ENCODE measurements around the gene SLC50A1. TPM values are rescaled to one million over a fixed set of nuclear protein-coding genes. Genes with fewer than 3 reads are reported as not detected.

Gene SLC50A1
- total and polyA plus RNA-seq, 2 of the 8 experiments (the other 6 are each of a cell fraction or from before 2014, with no cell fraction given) = 36.5 to 90.8 TPM

DNA sequence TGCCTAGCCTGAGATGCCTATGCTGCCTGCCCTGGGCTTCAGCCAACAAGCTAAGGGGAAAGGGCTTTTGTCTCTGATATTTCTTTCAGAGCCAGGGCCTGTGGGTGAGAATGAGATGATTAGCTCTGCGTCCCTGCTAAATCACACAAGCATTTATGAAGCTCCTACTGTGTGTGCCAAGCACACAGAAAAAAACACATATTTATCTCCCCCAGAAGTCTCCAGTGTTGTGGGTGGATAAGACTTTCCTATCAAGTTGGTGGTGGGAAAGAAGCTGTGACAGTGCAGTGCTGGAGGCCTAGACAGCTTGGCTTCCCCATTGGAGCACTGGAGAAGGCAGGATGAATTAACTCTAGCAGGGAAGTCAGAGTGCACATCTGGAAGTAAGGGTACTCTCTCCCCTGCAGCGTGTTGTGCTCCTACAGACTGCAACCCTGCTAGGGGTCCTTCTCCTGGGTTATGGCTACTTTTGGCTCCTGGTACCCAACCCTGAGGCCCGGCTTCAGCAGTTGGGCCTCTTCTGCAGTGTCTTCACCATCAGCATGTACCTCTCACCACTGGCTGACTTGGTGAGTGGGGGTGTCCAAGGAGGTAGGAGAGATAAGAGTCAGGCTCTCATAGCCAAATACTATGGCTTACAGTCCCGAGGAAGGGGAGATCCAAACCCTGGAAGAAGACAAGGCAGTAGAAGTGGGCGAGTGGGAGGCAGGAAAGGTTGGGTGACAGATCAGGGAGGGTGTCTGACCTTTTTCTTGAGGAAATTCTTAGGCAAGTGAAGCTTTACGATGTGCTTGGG lies 1.7 kb downstream of the SLC50A1 start:
- Histone ChIP-seq H2BK5ac (ENCODE audit: low read depth, low read length) (0 out of 2 replicates have a peak overlapping the region, but pooled peaks have one; percentile 69), H4K5ac (ENCODE audit: insufficient read length, low read depth, low read length) (peak overlapping the region; percentile 49), H3K56ac (replicated peaks; ENCODE audit: insufficient read length, low read depth, low read length) (no peak overlapping the region), H2BK20ac (ENCODE audit: low read length) (no peak overlapping the region), H3K4me2 (ENCODE audit: insufficient read depth in 1 of 2, low read depth in 2 of 2, low read length in 2 of 2) (peak overlapping the region; percentile 79 to 86), H3K79me1 (ENCODE audit: low read depth, low read length) (no peaks in the 10 kb centered on the region; the same call in 1 of the 2 replicates), H2BK12ac (ENCODE audit: low read depth, low read length) (0 out of 2 replicates have a peak overlapping the region, but pooled peaks have one; percentile 7), H2AFZ (ENCODE audit: low read length) (no peak overlapping the region), H3K27me3 (replicated peaks in 1 of 4; ENCODE audit: control insufficient read depth in 3 of 4, extremely low read depth in 1 of 4, insufficient read depth in 3 of 4, low read length in 3 of 4) (no peaks in the 10 kb centered on the region), H4K91ac (replicated peaks; ENCODE audit: insufficient read length, low read length) (no peak overlapping the region), H2AK5ac (ENCODE audit: low read depth, low read length) (no peak overlapping the region), H3K27ac (ENCODE audit: low read depth, low read length) (no peak overlapping the region), H3K36me3 (ENCODE audit: control insufficient read depth in 2 of 4, insufficient read depth in 4 of 4, low read length in 3 of 4) (no peaks in the 10 kb centered on the region; a peak in 2 of 8 replicates), H2BK15ac (ENCODE audit: low read length) (peak overlapping the region; percentile 36; the same call in 1 of the 2 replicates), H3K4me3 (ENCODE audit: extremely low read depth in 1 of 4, insufficient read depth in 2 of 4, low read depth in 3 of 4, low read length in 4 of 4) (peak overlapping the region; percentile 67 to 89 (median 85); a peak in 5 of 8 replicates), H2BK120ac (replicated peaks; ENCODE audit: low read depth, low read length) (no peak overlapping the region), H3K4me1 (replicated peaks in 1 of 4; ENCODE audit: control insufficient read depth in 3 of 4, insufficient read depth in 4 of 4, low read length in 3 of 4) (peaks cover 0 to 18% (median 8%) of the 10 kb centered on the region in 4 experiments; a peak in 5 of 7 replicates), H3K14ac (ENCODE audit: insufficient read length) (no peak overlapping the region), H3K23me2 (ENCODE audit: low read depth, low read length) (peaks cover 11% of the 10 kb centered on the region; the same call in 1 of the 2 replicates), H3K79me2 (ENCODE audit: control insufficient read depth in 1 of 2, insufficient read depth in 2 of 2, low read length in 2 of 2) (peaks cover 0 to 2% of the 10 kb centered on the region in 2 experiments; a peak in 1 of 4 replicates), H3K9me3 (ENCODE audit: insufficient read depth in 2 of 2, low read depth in 1 of 2, low read length in 1 of 2) (no peaks in the 10 kb centered on the region), H3K4ac (replicated peaks; ENCODE audit: insufficient read length, low read depth, low read length) (no peak overlapping the region), H4K8ac (ENCODE audit: extremely low read depth, insufficient read depth, low read length) (no peak overlapping the region), H3K9ac (replicated peaks in 1 of 4; ENCODE audit: extremely low read depth in 1 of 4, low read depth in 3 of 4, low read length in 3 of 4) (peak overlapping the region in 1 of 4 experiments; percentile 54; a peak in 1 of 7 replicates), H4K20me1 (replicated peaks in 1 of 2; ENCODE audit: control insufficient read depth in 1 of 2, insufficient read depth in 2 of 2, low read length in 2 of 2) (no peaks in the 10 kb centered on the region), H3K23ac (ENCODE audit: insufficient read length) (no peak overlapping the region), H3K18ac (ENCODE audit: extremely low read depth, low read length) (no peak overlapping the region)
- CTCF ChIA-PET (ENCODE audit: partially characterized antibody) = interaction anchor here (0.6 to 14.2 kb wide), 13 partner anchors 9 to 113 kb away, joined by 3 to 187 read pairs (median 4); partner anchors contain the start of genes KRTCAP2 and TRIM46
- DNase-seq (ENCODE audit: low read depth in 1 of 2, low spot score in 2 of 2) (no peak), FAIRE-seq (no peak)
- 83% methylated on average over 6 of the region's 6 CpGs; no CpG with 5 or more reads in 1 of the 2 experiments for WGBS, 2 experiments (ENCODE audit: extremely low coverage in 1 of 2, insufficient coverage in 1 of 2, insufficient read length in 1 of 2, insufficient replicate concordance in 2 of 2, low coverage in 1 of 2, low lambda C conversion rate in 2 of 2, missing lambda C conversion rate in 1 of 2)
- POLR2A ChIA-PET (ENCODE audit: partially characterized antibody) = interaction anchor here (0.6 to 2.4 kb wide), 10 partner anchors 7 to 57 kb away, joined by 3 to 14 read pairs (median 4); partner anchors contain the start of gene KRTCAP2
- TF ChIP-seq, protein P1, sequence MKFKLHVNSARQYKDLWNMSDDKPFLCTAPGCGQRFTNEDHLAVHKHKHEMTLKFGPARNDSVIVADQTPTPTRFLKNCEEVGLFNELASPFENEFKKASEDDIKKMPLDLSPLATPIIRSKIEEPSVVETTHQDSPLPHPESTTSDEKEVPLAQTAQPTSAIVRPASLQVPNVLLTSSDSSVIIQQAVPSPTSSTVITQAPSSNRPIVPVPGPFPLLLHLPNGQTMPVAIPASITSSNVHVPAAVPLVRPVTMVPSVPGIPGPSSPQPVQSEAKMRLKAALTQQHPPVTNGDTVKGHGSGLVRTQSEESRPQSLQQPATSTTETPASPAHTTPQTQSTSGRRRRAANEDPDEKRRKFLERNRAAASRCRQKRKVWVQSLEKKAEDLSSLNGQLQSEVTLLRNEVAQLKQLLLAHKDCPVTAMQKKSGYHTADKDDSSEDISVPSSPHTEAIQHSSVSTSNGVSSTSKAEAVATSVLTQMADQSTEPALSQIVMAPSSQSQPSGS (IDR thresholded peaks at IDR 0.05; ENCODE audit: low read length) = no peak
- TF ChIP-seq CHD2 (IDR thresholded peaks at IDR 0.05; ENCODE audit: low read length) (no peak), CHD1 (IDR thresholded peaks at IDR 0.05; ENCODE audit: low read depth, low read length) (no peak), KDM1A (IDR thresholded peaks at IDR 0.05; ENCODE audit: borderline replicate concordance, low read length) (no peak), NRF1 (IDR thresholded peaks at IDR 0.05; ENCODE audit: low read depth, low read length) (no peak), EP300 (IDR thresholded peaks at IDR 0.05; ENCODE audit: borderline replicate concordance in 1 of 2, low read depth in 2 of 2, low read length in 2 of 2) (no peak), SIN3A (conservative IDR thresholded peaks at IDR 0.05 in 1 of 2, IDR thresholded peaks at IDR 0.05 in 1 of 2; ENCODE audit: low read depth in 1 of 2, low read length in 2 of 2) (no peak)
- TF ChIP-seq, protein P2, sequence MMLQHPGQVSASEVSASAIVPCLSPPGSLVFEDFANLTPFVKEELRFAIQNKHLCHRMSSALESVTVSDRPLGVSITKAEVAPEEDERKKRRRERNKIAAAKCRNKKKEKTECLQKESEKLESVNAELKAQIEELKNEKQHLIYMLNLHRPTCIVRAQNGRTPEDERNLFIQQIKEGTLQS (IDR thresholded peaks at IDR 0.05; ENCODE audit: insufficient read depth, low read depth, low read length) = no peak
